ENCODE results near the gene KASH5. TPM values are rescaled to one million over a fixed set of nuclear protein-coding genes. Genes with fewer than 3 reads are reported as not detected.
"Not testable (repeated sequence)": the region's sequence is repeated elsewhere in the genome, so short reads cannot be mapped to it uniquely, and the experiment has no call there.

KASH5 gene
- total RNA-seq, 4 donors from 2014 or later: not detected

DNA sequence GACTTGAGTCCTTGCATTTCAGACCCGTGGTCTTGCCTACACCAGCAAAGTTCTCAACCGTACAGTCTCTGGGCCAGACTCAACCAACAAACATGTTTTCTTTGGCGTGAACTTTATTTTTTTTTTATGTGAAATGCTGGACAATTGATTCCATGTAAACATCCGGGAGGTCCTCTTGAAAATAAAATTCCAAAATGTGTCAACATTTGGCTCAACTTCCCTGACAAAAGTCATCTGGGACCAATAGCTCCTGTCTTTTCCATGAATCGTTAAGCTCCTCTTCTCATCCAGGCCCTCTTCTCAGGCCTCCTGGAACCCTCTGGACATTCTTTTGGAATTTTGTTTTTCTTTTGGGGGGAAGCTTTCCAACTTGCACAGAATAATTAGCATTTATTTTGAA, 67.7 kb downstream of the KASH5 start:
- Histone ChIP-seq H3K27ac (peak overlapping the region; percentile 61), H3K4me3 (no peak overlapping the region), H3K36me3 (peaks cover 15% of the 10 kb centered on the region), H3K9me3 (no peaks in the 10 kb centered on the region), H3K4me1 (peaks cover 35% of the 10 kb centered on the region), H3K27me3 (no peaks in the 10 kb centered on the region)
- no peak for DNase-seq (ENCODE audit: low spot score in 2 of 2)
- WGBS: 59% methylated on average over 5 of the region's 5 CpGs
- TF ChIP-seq POLR2AphosphoS5 (IDR thresholded peaks at IDR 0.05): peak in 1 of 3 donors; percentile 54
- TF ChIP-seq, protein P1, sequence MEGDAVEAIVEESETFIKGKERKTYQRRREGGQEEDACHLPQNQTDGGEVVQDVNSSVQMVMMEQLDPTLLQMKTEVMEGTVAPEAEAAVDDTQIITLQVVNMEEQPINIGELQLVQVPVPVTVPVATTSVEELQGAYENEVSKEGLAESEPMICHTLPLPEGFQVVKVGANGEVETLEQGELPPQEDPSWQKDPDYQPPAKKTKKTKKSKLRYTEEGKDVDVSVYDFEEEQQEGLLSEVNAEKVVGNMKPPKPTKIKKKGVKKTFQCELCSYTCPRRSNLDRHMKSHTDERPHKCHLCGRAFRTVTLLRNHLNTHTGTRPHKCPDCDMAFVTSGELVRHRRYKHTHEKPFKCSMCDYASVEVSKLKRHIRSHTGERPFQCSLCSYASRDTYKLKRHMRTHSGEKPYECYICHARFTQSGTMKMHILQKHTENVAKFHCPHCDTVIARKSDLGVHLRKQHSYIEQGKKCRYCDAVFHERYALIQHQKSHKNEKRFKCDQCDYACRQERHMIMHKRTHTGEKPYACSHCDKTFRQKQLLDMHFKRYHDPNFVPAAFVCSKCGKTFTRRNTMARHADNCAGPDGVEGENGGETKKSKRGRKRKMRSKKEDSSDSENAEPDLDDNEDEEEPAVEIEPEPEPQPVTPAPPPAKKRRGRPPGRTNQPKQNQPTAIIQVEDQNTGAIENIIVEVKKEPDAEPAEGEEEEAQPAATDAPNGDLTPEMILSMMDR (IDR thresholded peaks at IDR 0.05): no peak

DNA sequence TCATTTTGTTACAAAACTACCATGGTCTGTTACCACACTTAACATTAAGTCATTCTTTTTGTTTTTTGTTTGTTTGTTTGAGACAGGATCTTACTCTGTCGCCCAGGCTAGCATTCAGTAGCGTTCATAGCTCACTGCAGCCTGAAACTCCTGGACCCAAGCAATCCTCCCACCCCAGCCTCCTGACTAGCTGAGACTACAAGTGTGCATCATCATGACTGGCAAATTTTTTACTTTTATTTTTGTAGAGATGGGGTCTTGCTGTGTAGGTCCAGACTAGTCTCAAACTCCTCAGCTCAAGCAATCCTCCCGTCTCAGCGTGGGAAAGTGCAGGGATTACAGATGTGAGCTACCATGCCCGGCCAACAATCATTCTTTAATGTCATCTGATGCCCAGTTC, 68.3 kb downstream of the KASH5 start:
- Histone ChIP-seq H3K27me3 (no peaks in the 10 kb centered on the region), H3K4me3 (no peak overlapping the region), H3K27ac (peak overlapping the region; percentile 61), H3K36me3 (peaks cover 15% of the 10 kb centered on the region), H3K4me1 (peaks cover 30% of the 10 kb centered on the region), H3K9me3 (no peaks in the 10 kb centered on the region)
- DNase-seq (ENCODE audit: low spot score in 2 of 2): no peak
- TF ChIP-seq EP300 (IDR thresholded peaks at IDR 0.05) (no peak), POLR2AphosphoS5 (IDR thresholded peaks at IDR 0.05) (no peak), POLR2A (IDR thresholded peaks at IDR 0.05) (no peak)
- TF ChIP-seq, protein P1 (IDR thresholded peaks at IDR 0.05): no peak
- 75% methylated on average over 5 of the region's 5 CpGs for WGBS

DNA sequence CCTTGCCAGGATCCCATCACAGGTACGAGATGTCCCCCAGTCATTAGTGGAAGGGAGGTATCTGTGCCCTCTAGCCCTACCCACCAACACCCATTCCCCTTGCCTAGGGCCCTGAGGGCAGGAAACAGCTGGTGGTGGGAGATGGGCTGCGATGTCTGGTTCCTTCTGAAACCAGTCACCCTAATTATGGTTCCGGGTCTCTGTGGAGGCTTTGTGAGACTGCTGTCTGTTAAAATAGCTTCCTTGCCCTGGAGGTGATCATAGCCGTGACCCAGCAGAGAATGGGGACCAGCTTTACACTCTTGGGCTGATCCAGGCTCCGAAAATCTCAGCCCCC, 70.5 kb downstream of the KASH5 start:
- Histone ChIP-seq H3K9me3 (no peaks in the 10 kb centered on the region), H3K4me3 (no peak overlapping the region), H3K27me3 (no peaks in the 10 kb centered on the region), H3K27ac (peak overlapping the region; percentile 52), H3K4me1 (peaks cover 24% of the 10 kb centered on the region), H3K36me3 (peaks cover 20% of the 10 kb centered on the region)
- WGBS: 100% methylated on average over 3 of the region's 5 CpGs
- no peak for DNase-seq (ENCODE audit: low spot score in 2 of 2)
- TF ChIP-seq, protein P1 (IDR thresholded peaks at IDR 0.05): no peak
- no peak for TF ChIP-seq EP300 (IDR thresholded peaks at IDR 0.05)

DNA sequence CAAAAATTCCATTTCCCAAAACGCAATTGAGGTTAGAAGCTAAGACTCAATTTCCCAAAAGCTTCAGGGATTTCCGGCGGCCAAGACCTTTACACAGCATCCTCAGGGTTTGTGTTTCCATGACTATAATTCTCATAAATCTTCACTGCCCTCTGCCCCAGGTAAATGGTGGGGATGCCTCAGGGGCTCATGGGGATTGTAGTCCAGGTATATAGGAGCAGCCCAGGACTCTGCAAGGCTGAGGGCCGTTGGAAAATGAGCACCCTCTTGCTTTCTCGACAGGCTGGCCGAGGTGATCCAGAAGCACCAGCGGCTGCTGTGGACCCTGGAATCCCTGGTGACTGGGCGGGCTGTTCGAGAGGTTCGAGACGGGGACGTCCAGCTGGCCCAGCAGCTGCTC, 71.3 kb downstream of the KASH5 start:
- Histone ChIP-seq H3K27ac (no peak overlapping the region), H3K36me3 (peaks cover 28% of the 10 kb centered on the region), H3K27me3 (no peaks in the 10 kb centered on the region), H3K4me3 (no peak overlapping the region), H3K4me1 (peaks cover 16% of the 10 kb centered on the region), H3K9me3 (no peaks in the 10 kb centered on the region)
- DNase-seq (ENCODE audit: low spot score in 2 of 2): no peak
- WGBS: over 99% methylated on average over 8 of the region's 12 CpGs
- TF ChIP-seq, protein P1 (IDR thresholded peaks at IDR 0.05): no peak
- no peak for TF ChIP-seq EP300 (IDR thresholded peaks at IDR 0.05)
- no peak for TF ChIP-seq POLR2A (IDR thresholded peaks at IDR 0.05)
- no peak for TF ChIP-seq POLR2AphosphoS5 (IDR thresholded peaks at IDR 0.05)

DNA sequence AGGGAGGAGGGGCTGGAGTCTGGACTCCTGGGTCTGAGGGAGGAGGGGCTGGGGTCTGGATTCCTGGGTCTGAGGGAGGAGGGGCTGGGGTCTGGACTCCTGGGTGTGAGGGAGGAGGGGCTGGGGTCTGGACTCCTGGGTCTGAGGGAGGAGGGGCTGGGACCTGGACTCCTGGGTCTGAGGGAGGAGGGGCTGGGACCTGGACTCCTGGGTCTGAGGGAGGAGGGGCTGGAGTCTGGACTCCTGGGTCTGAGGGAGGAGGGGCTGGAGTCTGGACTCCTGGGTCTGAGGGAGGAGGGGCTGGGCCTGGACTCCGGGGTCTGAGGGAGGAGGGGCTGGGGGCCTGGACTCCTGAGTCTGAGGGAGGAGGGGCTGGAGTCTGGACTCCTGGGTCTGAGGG, 73.1 kb downstream of the KASH5 start:
- WGBS: no CpG with 5 or more reads among the region's 1 CpG
- Histone ChIP-seq H3K4me1 (peaks cover 11% of the 10 kb centered on the region), H3K36me3 (peaks cover 45% of the 10 kb centered on the region)
- H3K27ac ChIP-seq; H3K27me3 ChIP-seq; H3K9me3 ChIP-seq; H3K4me3 ChIP-seq; DNase-seq (ENCODE audit: low spot score in 2 of 2): not testable (repeated sequence)

DNA sequence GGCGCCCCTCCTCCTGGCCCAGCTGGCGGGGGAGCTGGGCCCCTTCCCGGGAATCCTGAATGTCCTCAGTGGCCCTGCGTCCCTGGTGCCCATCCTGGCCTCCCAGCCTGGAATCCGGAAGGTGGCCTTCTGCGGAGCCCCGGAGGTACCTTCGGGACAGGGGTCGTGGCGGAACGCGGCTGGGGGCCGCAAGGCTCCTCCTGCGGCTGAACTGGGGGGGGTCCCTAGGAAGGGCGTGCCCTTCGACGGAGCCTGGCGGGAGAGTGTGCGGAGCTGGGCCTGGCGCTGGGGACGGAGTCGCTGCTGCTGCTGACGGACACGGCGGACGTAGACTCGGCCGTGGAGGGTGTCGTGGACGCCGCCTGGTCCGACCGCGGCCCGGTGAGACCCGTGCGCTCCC, 73.6 kb downstream of the KASH5 start:
- DNase-seq (ENCODE audit: low spot score in 2 of 2): no peak
- Histone ChIP-seq H3K9me3 (no peaks in the 10 kb centered on the region), H3K4me1 (peaks cover 8% of the 10 kb centered on the region), H3K27ac (no peak overlapping the region), H3K36me3 (peaks cover 51% of the 10 kb centered on the region), H3K27me3 (no peaks in the 10 kb centered on the region), H3K4me3 (no peak overlapping the region)
- no peak for TF ChIP-seq EP300 (IDR thresholded peaks at IDR 0.05)
- TF ChIP-seq, protein P1 (IDR thresholded peaks at IDR 0.05): no peak
- no peak for TF ChIP-seq POLR2A (IDR thresholded peaks at IDR 0.05)
- TF ChIP-seq POLR2AphosphoS5 (IDR thresholded peaks at IDR 0.05): no peak
- WGBS: 98% methylated on average over 25 of the region's 37 CpGs
